Spleen (tissue), 11 donors: ENCODE measurements around the gene RAB39A. TPM values are rescaled to one million over a fixed set of nuclear protein-coding genes. Genes with fewer than 3 reads are reported as not detected.

Source experiments
- DNase-seq: peaks from one replicate; pipeline ENCODE4 v3.0.0-alpha.2; 2020
- H3K27ac ChIP-seq, 8 donors: fragments of 200-600 bp; sonication (generic) in 7 of 8; 1 replicate in 4 of 8; 2 replicates in 4 of 8; pipeline versions ENCODE4 v1.5.0 to v1.8.0; 2016 to 2021; ENCODE audit warnings: inconsistent platforms in 4 of 8, mild to moderate bottlenecking in 4 of 8, moderate library complexity in 1 of 8
- H3K27me3 ChIP-seq, 7 donors: fragments of 200-600 bp; sonication (generic) in 6 of 7; replicated peaks in 1 of 7; 1 replicate in 4 of 7; 2 replicates in 3 of 7; pipeline versions ENCODE4 v1.5.0 to v1.8.0; 2016 to 2021; ENCODE audit warnings: inconsistent platforms in 3 of 7, mild to moderate bottlenecking in 1 of 7
- H3K36me3 ChIP-seq, 6 donors: fragments of 200-600 bp; sonication (generic) in 5 of 6; 1 replicate in 4 of 6; 2 replicates in 2 of 6; pipeline versions ENCODE4 v1.5.0 to v1.8.0; 2016 to 2021; ENCODE audit warnings: inconsistent platforms in 2 of 6
- H3K4me1 ChIP-seq, 6 donors: fragments of 200-600 bp; sonication (generic) in 5 of 6; 1 replicate in 3 of 6; 2 replicates in 3 of 6; pipeline versions ENCODE4 v1.5.0 to v1.8.0; 2016 to 2021; ENCODE audit warnings: inconsistent platforms in 3 of 6
- H3K4me3 ChIP-seq, 8 donors: fragments of 200-600 bp; sonication (generic) in 7 of 8; 1 replicate in 4 of 8; 2 replicates in 4 of 8; pipeline versions ENCODE4 v1.5.0 to v1.8.0; 2016 to 2021; ENCODE audit warnings: inconsistent platforms in 4 of 8, mild to moderate bottlenecking in 4 of 8, moderate library complexity in 2 of 8
- H3K9me3 ChIP-seq, 8 donors: fragments of 200-600 bp; sonication (generic) in 7 of 8; 1 replicate in 4 of 8; 2 replicates in 4 of 8; pipeline versions ENCODE4 v1.5.0 to v1.8.0; 2016 to 2021; ENCODE audit warnings: inconsistent platforms in 4 of 8
- POLR2A ChIP-seq, 3 donors: fragments of 450-650 bp; IDR thresholded peaks; one replicate each; pipeline ENCODE4 v1.5.1; 2017; ENCODE audit warnings: antibody characterized with exemption in 3 of 3, mild to moderate bottlenecking in 1 of 3
- POLR2AphosphoS5 ChIP-seq, 3 donors: sonication (generic); formaldehyde crosslinking; IDR thresholded peaks; one replicate each; pipeline ENCODE4 v1.5.1; 2017; ENCODE audit warnings: antibody characterized with exemption in 3 of 3
- WGBS, 5 donors: extraction: QIAGEN DNeasy Blood & Tissue Kit in 3 of 5; methylation state at CpG; one replicate each; pipeline versions ENCODE4 v1.1.5 to v1.1.7; 2013 to 2018; 5-methylcytosine and 5-hydroxymethylcytosine counted together
- intact Hi-C: fragments of 100-400 bp; cut with DNase I; formaldehyde crosslinking; loops from one replicate; pipeline ENCODE4 v1.15.0; 2023; ENCODE audit warnings: low total_unique reads
- polyA plus RNA-seq, 3 donors: library from polyadenylated mRNA; stranded (reverse); fragments of 200-250 nt; gene quantifications; one replicate each; pipeline ENCODE4 v1.2.1, GENCODE V29; 2013
- total RNA-seq, 7 donors: library from RNA; depleted of rRNA in 3 of 7; stranded (reverse); fragments of >200 nt in 3 of 7; fragmentation: NEBNext Ultra II Directional in 4 of 7; extraction: Animal tissue kit (Norgen Biotek cat#: 25700) in 4 of 7; gene quantifications; one replicate each; pipeline versions ENCODE4 v1.1.0 to v1.2.1, GENCODE V29; 2016 to 2021
- TF ChIP-seq, protein P1 (sequence below), 11 experiments: fragments of 200-600 bp in 7 of 11; fragments of 450-650 bp in 4 of 11; sonication (generic) in 4 of 11; IDR thresholded peaks in 8 of 11; conservative IDR thresholded peaks in 3 of 11; 1 replicate in 7 of 11; 2 replicates in 4 of 11; pipeline versions ENCODE4 v1.4.0 to v1.8.0; 2016 to 2021; ENCODE audit warnings: antibody characterized with exemption in 11 of 11, inconsistent platforms in 4 of 11, mild to moderate bottlenecking in 1 of 11
- donor health status: healthy with polysubstance abuse.
- donor health status: DM: no; HTN: no; CAD: no; lungs with moderate emphysema.
- donor health status: DM: no; HTN: no; CAD: no.
- donor health status: Bipolar disorder and iron deficiency.
- donor health status: healthy.
- donor health status: DM: no; HTN: no; CAD: no.
- donor health status: DM: yes; HTN: yes; CAD: no.

Gene RAB39A
- total and polyA plus RNA-seq, 10 donors: 0.39 to 14.7 (median 9.1) TPM

DNA sequence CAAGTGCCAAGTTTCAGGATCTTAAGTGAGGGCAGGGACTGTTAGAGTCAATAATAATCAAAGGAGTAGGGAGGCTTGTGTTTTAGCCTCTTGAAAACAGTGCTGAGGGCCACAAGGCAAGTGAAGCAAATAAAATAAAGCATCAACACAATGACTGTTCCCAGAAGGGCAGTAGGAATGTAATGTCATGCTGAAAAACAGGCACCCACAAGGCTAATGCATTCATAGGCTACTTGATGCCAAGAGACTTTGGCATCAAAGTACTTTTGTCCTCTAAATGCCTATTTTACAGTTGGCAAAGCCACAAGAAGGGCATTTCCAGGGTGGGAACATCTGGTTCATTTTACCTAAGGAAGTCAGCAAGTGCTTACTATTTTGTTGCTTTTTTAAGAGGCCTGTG, 22.9 kb downstream of the RAB39A start:
- no peak for TF ChIP-seq POLR2AphosphoS5 (IDR thresholded peaks at IDR 0.05)
- no peak for TF ChIP-seq POLR2A (IDR thresholded peaks at IDR 0.05)
- Histone ChIP-seq H3K27me3 (no peaks in the 10 kb centered on the region), H3K27ac (peak overlapping the region in 1 of 8 donors; percentile 21), H3K9me3 (no peaks in the 10 kb centered on the region), H3K36me3 (no peaks in the 10 kb centered on the region), H3K4me1 (no peaks in the 10 kb centered on the region), H3K4me3 (no peak overlapping the region)
- no peak for DNase-seq
- intact Hi-C loops: no loop called here

DNA sequence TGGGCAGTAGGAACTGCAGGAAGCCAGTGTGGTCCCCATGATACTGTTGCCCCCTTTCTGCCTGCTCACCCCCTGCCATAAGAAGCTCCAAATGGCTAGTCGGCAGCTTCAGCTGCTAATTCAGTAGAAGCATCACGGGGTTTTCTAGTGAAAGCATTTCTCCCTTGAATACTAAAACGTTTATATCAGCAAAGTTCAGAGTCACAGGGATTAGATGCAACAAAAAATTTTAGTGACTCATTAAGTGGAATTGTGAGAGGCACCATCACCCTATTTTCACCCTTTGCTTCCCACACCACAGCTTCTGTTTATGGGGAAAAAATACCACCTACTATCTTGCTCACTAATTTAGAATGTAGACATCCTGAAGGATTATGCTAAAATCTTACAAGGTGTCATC, 25.2 kb downstream of the RAB39A start:
- peaks cover 0 to 19% (median 0%) of the 10 kb centered on the region in 6 donors for H3K4me1 ChIP-seq
- intact Hi-C loops: no loop called here
- no peaks in the 10 kb centered on the region for H3K36me3 ChIP-seq
- H3K27me3 ChIP-seq: no peaks in the 10 kb centered on the region
- TF ChIP-seq, protein P1, sequence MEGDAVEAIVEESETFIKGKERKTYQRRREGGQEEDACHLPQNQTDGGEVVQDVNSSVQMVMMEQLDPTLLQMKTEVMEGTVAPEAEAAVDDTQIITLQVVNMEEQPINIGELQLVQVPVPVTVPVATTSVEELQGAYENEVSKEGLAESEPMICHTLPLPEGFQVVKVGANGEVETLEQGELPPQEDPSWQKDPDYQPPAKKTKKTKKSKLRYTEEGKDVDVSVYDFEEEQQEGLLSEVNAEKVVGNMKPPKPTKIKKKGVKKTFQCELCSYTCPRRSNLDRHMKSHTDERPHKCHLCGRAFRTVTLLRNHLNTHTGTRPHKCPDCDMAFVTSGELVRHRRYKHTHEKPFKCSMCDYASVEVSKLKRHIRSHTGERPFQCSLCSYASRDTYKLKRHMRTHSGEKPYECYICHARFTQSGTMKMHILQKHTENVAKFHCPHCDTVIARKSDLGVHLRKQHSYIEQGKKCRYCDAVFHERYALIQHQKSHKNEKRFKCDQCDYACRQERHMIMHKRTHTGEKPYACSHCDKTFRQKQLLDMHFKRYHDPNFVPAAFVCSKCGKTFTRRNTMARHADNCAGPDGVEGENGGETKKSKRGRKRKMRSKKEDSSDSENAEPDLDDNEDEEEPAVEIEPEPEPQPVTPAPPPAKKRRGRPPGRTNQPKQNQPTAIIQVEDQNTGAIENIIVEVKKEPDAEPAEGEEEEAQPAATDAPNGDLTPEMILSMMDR (IDR thresholded peaks at IDR 0.05 in 8 of 11, conservative IDR thresholded peaks at IDR 0.05 in 3 of 11): no peak
- TF ChIP-seq POLR2AphosphoS5 (IDR thresholded peaks at IDR 0.05) (no peak), POLR2A (IDR thresholded peaks at IDR 0.05) (no peak)
- H3K9me3 ChIP-seq: no peaks in the 10 kb centered on the region
- H3K27ac ChIP-seq: no peak overlapping the region
- WGBS, 5 donors: 64 to 82% (median 74%) methylated on average over 3 of the region's 3 CpGs
- no peak overlapping the region for H3K4me3 ChIP-seq
- DNase-seq: no peak

DNA sequence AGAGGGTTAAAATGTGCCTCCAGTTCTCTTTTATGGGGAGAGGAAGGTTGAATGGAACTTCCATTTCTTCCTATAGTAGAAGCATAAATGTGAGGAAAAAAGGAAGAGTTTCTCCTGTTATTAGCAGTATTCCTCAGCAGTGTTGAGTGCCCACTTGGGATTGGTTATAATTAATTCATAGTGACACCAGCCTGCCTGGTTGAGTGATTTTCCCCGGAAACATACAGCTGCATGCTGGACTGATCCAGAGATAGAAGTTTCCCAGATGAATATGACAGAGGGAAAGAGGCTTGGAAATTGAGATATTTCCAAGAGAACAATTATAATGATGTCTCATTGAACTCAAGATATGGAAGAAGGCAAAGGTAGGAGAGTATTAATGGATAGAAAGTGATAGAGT, 28.3 kb downstream of the RAB39A start:
- Histone ChIP-seq H3K36me3 (no peaks in the 10 kb centered on the region), H3K27ac (no peak overlapping the region), H3K9me3 (no peaks in the 10 kb centered on the region), H3K27me3 (no peaks in the 10 kb centered on the region), H3K4me1 (peaks cover 0 to 19% (median 0%) of the 10 kb centered on the region in 6 donors), H3K4me3 (no peak overlapping the region)
- WGBS, 5 donors: 90 to 98% (median 97%) methylated on average over 1 of the region's 1 CpG
- intact Hi-C loops: no loop called here
- TF ChIP-seq, protein P1 (IDR thresholded peaks at IDR 0.05 in 8 of 11, conservative IDR thresholded peaks at IDR 0.05 in 3 of 11): no peak
- no peak for TF ChIP-seq POLR2AphosphoS5 (IDR thresholded peaks at IDR 0.05)
- no peak for TF ChIP-seq POLR2A (IDR thresholded peaks at IDR 0.05)
- DNase-seq: no peak

DNA sequence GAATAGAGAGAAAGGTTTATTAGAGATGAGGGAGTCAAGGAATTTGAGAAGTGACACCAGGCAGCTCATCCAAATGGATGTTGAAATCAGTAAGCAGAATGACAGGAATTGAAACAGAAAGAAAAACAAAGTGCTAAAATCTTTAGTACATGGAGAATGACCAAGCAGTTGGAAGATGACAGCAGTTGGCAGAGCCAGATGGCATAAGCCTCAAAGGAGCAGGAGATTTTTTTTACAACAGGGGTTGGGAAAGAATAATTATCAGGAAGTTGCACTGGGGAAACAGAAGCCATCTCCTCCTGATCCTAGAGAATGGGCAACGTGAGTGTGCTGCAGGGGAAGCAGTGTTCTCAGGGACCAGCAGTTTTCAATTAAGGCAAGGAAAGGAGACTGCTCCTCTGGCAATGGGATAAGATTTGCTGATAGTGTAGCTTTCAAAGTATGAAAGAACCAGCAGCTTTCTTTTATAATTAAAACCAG, 28.9 kb downstream of the RAB39A start:
- TF ChIP-seq POLR2A (IDR thresholded peaks at IDR 0.05) (no peak), POLR2AphosphoS5 (IDR thresholded peaks at IDR 0.05) (no peak)
- TF ChIP-seq, protein P1 (IDR thresholded peaks at IDR 0.05 in 8 of 11, conservative IDR thresholded peaks at IDR 0.05 in 3 of 11): no peak
- WGBS, 5 donors: 0 to 24% (median 11%) methylated on average over 1 of the region's 1 CpG
- Histone ChIP-seq H3K9me3 (no peaks in the 10 kb centered on the region), H3K27me3 (no peaks in the 10 kb centered on the region), H3K4me1 (peaks cover 0 to 19% (median 0%) of the 10 kb centered on the region in 6 donors), H3K27ac (peak overlapping the region in 3 of 8 donors; percentile 31 to 56 (median 42)), H3K4me3 (no peak overlapping the region), H3K36me3 (no peaks in the 10 kb centered on the region)
- no peak for DNase-seq
- intact Hi-C loops: no loop called here

DNA sequence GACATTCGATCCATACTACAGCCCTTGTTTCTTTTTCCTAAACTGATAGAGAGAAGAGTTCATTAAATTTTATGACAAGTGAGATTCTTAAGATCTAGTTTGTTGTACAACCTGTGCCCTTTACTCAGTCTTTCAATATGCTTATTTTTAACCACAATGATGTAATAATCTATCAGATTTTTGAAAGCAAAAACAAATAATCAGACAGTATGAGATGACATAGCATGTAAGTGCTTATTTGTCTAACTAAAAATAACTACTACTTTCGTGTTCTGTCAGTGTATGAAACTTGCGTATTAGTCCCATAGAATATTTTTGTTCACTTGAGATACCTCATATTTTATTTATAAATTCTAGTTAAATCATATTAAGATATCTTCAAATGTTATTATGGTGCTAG, 33.2 kb downstream of the RAB39A start:
- Histone ChIP-seq H3K4me3 (no peak overlapping the region), H3K36me3 (no peaks in the 10 kb centered on the region)
- WGBS, 5 donors: 82 to 92% (median 85%) methylated on average over 3 of the region's 3 CpGs

More for the DNA sequence above, 33.2 kb downstream of the RAB39A start:
- TF ChIP-seq POLR2A (IDR thresholded peaks at IDR 0.05) (no peak), POLR2AphosphoS5 (IDR thresholded peaks at IDR 0.05) (no peak)
- TF ChIP-seq, protein P1 (IDR thresholded peaks at IDR 0.05 in 8 of 11, conservative IDR thresholded peaks at IDR 0.05 in 3 of 11): no peak
- Histone ChIP-seq H3K27ac (no peak overlapping the region), H3K9me3 (no peaks in the 10 kb centered on the region), H3K4me1 (peaks cover 0 to 16% (median 0%) of the 10 kb centered on the region in 6 donors), H3K27me3 (no peaks in the 10 kb centered on the region)
- no peak for DNase-seq
- intact Hi-C loops: no loop called here
